ENCODE results near the gene RBBP8NL.

The RBBP8NL gene

GRCh38 chr20:62410746-62411478 lies 16.4 kb downstream of the RBBP8NL start:
- in situ Hi-C loops (cut with MboI; ENCODE audit: low sequenced_read_pairs) = loop anchor here (25.0 kb wide), 1 partner anchor 376 kb away; the partner anchor contains the start of gene MRGBP

GRCh38 chr20:62409931-62410745 lies 17.2 kb downstream of the RBBP8NL start:
- in situ Hi-C loops (cut with MboI; ENCODE audit: low sequenced_read_pairs) = loop anchor here (25.0 kb wide), 1 partner anchor 377 kb away; the partner anchor contains the start of gene MRGBP

GRCh38 chr20:62409086-62409853 lies 18.1 kb downstream of the RBBP8NL start:
- in situ Hi-C loops (cut with MboI; ENCODE audit: low sequenced_read_pairs) = loop anchor here (25.0 kb wide), 1 partner anchor 378 kb away; the partner anchor contains the start of gene MRGBP

GRCh38 chr20:62408640-62409039 lies 18.7 kb downstream of the RBBP8NL start:
- in situ Hi-C loops (cut with MboI; ENCODE audit: low sequenced_read_pairs) = loop anchor here (25.0 kb wide), 1 partner anchor 379 kb away; the partner anchor contains the start of gene MRGBP

GRCh38 chr20:62408055-62408454 lies 19.3 kb downstream of the RBBP8NL start:
- in situ Hi-C loops (cut with MboI; ENCODE audit: low sequenced_read_pairs) = loop anchor here (25.0 kb wide), 1 partner anchor 379 kb away; the partner anchor contains the start of gene MRGBP

- in situ Hi-C loops (cut with MboI; ENCODE audit: low sequenced_read_pairs) = loop anchor here (25.0 kb wide), 1 partner anchor 380 kb away; the partner anchor contains the start of gene MRGBP
Observed at GRCh38 chr20:62407221-62407992, 19.9 kb downstream of the RBBP8NL start, which contains the start of gene CABLES2. TSS of gene CABLES2 (minus strand) at chr20:62407285. CDS start at chr20:62407276, 9 bp downstream.

- in situ Hi-C loops (cut with MboI; ENCODE audit: low sequenced_read_pairs) = loop anchor here (25.0 kb wide), 1 partner anchor 381 kb away; the partner anchor contains the start of gene MRGBP
Observed at GRCh38 chr20:62406635-62407176, 20.6 kb downstream of the RBBP8NL start.

GRCh38 chr20:62405981-62406513 lies 21.3 kb downstream of the RBBP8NL start:
- in situ Hi-C loops (cut with MboI; ENCODE audit: low sequenced_read_pairs) = loop anchor here (25.0 kb wide), 1 partner anchor 381 kb away; the partner anchor contains the start of gene MRGBP

- in situ Hi-C loops (cut with MboI; ENCODE audit: low sequenced_read_pairs) = loop anchor here (25.0 kb wide), 1 partner anchor 382 kb away; the partner anchor contains the start of gene MRGBP
Observed at GRCh38 chr20:62405108-62405980, 22.0 kb downstream of the RBBP8NL start.

GRCh38 chr20:62404761-62405107 lies 22.6 kb downstream of the RBBP8NL start:
- in situ Hi-C loops (cut with MboI; ENCODE audit: low sequenced_read_pairs) = loop anchor here (25.0 kb wide), 1 partner anchor 383 kb away; the partner anchor contains the start of gene MRGBP

GRCh38 chr20:62404112-62404665 lies 23.1 kb downstream of the RBBP8NL start:
- in situ Hi-C loops (cut with MboI; ENCODE audit: low sequenced_read_pairs) = loop anchor here (25.0 kb wide), 1 partner anchor 383 kb away; the partner anchor contains the start of gene MRGBP

GRCh38 chr20:62403331-62403730 lies 24.0 kb downstream of the RBBP8NL start:
- in situ Hi-C loops (cut with MboI; ENCODE audit: low sequenced_read_pairs) = loop anchor here (25.0 kb wide), 1 partner anchor 384 kb away; the partner anchor contains the start of gene MRGBP

- in situ Hi-C loops (cut with MboI; ENCODE audit: low sequenced_read_pairs) = loop anchor here (25.0 kb wide), 1 partner anchor 385 kb away; the partner anchor contains the start of gene MRGBP
Observed at GRCh38 chr20:62402456-62403150, 24.7 kb downstream of the RBBP8NL start.

- in situ Hi-C loops (cut with MboI; ENCODE audit: low sequenced_read_pairs) = loop anchor here (25.0 kb wide), 1 partner anchor 386 kb away; the partner anchor contains the start of gene MRGBP
Observed at GRCh38 chr20:62401331-62401779, 26.0 kb downstream of the RBBP8NL start.

GRCh38 chr20:62400541-62400940 lies 26.8 kb downstream of the RBBP8NL start:
- in situ Hi-C loops (cut with MboI; ENCODE audit: low sequenced_read_pairs) = loop anchor here (25.0 kb wide), 1 partner anchor 387 kb away; the partner anchor contains the start of gene MRGBP

- in situ Hi-C loops (cut with MboI; ENCODE audit: low sequenced_read_pairs) = loop anchor here (25.0 kb wide), 1 partner anchor 387 kb away; the partner anchor contains the start of gene MRGBP
Observed at GRCh38 chr20:62400021-62400420, 27.3 kb downstream of the RBBP8NL start.

All from HL-60/S4 (cell line).